ENCODE results near the gene REEP1. TPM values are rescaled to one million over a fixed set of nuclear protein-coding genes. Genes with fewer than 3 reads are reported as not detected.

REEP1 gene
- total and polyA plus RNA-seq, 9 of the 15 experiments (the other 6 are each of a cell fraction or from before 2014, with no cell fraction given) = 0.11 to 0.67 (median 0.13) TPM

DNA sequence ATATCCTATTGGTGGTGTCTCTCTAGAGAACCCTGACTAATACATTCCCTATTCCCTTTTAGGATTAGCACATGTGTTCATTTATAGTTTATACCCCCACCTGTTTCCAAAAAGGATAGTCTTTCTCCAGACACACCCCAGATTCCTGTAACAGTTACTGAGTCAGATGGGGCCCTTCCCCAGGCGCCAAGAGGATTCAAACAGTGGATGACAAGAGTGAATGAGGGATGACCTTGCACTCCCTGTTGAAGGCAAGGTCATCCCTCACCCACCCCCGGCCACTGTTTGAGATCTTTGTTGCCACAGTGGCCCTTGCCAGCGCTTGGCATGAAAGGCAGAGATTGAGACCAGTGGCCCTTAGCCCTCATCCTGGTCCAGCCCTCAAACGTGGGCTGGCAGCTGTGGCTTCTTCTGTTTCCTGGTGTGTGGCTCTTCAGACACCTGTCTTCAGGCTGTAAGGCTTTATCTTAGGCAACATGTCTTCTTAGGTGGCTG, 15.3 kb upstream of the REEP1 start:
- ChIA-PET CTCF (ENCODE audit: low intra/inter-chr PET ratio) (no interaction called here), POLR2A (no interaction called here)
- DNase-seq (ENCODE audit: extremely low read depth in 1 of 4, low spot score in 3 of 4) = no peak
- Histone ChIP-seq H3K9me1 (ENCODE audit: control insufficient read depth, insufficient read depth, low read length) (no peaks in the 10 kb centered on the region), H3K36me3 (ENCODE audit: control insufficient read depth, insufficient read depth, low read length) (no peaks in the 10 kb centered on the region), H3K4me3 (no peak overlapping the region), H4K20me1 (replicated peaks; ENCODE audit: control insufficient read depth, insufficient read depth, low read length) (no peaks in the 10 kb centered on the region), H3K9ac (ENCODE audit: insufficient read depth in 1 of 2, low read depth in 2 of 2, low read length in 2 of 2) (no peak overlapping the region), H3K4me1 (replicated peaks in 1 of 2; ENCODE audit: control insufficient read depth in 2 of 2, insufficient read depth in 2 of 2, low read length in 2 of 2) (no peaks in the 10 kb centered on the region), H3K27ac (ENCODE audit: extremely low read depth, low read depth, low read length) (no peak overlapping the region), H2AFZ (ENCODE audit: low read depth, low read length) (no peak overlapping the region), H3K79me2 (ENCODE audit: control insufficient read depth, insufficient read depth, low read length) (no peaks in the 10 kb centered on the region), H3K27me3 (ENCODE audit: control insufficient read depth in 2 of 2, insufficient read depth in 2 of 2, low read length in 2 of 2) (peaks cover under 1 to 7% of the 10 kb centered on the region in 2 experiments; a peak in 4 of 5 replicates), H3K4me2 (ENCODE audit: insufficient read depth, low read length) (no peak overlapping the region), H3K9me3 (replicated peaks; ENCODE audit: control insufficient read depth, insufficient read depth, low read depth, low read length) (no peaks in the 10 kb centered on the region)
- ATAC-seq = no peak
- 2% methylated on average over 4 of the region's 4 CpGs for WGBS (ENCODE audit: insufficient coverage, low coverage, missing lambda C conversion rate)
- BruUV-seq (replicated peaks) = no TSS peak
- TF ChIP-seq DIDO1 (tag; IDR thresholded peaks at IDR 0.05; ENCODE audit: low read depth) (no peak), ZNF282 (CRISPR knock-in tag; IDR thresholded peaks at IDR 0.05) (no peak), MYC (IDR thresholded peaks at IDR 0.05; ENCODE audit: low read depth, low read length) (no peak), MYC (CRISPR knock-in tag; IDR thresholded peaks at IDR 0.05; ENCODE audit: borderline replicate concordance, low read depth) (no peak), KHSRP (IDR thresholded peaks at IDR 0.05) (no peak)
- TF ChIP-seq, protein P1, sequence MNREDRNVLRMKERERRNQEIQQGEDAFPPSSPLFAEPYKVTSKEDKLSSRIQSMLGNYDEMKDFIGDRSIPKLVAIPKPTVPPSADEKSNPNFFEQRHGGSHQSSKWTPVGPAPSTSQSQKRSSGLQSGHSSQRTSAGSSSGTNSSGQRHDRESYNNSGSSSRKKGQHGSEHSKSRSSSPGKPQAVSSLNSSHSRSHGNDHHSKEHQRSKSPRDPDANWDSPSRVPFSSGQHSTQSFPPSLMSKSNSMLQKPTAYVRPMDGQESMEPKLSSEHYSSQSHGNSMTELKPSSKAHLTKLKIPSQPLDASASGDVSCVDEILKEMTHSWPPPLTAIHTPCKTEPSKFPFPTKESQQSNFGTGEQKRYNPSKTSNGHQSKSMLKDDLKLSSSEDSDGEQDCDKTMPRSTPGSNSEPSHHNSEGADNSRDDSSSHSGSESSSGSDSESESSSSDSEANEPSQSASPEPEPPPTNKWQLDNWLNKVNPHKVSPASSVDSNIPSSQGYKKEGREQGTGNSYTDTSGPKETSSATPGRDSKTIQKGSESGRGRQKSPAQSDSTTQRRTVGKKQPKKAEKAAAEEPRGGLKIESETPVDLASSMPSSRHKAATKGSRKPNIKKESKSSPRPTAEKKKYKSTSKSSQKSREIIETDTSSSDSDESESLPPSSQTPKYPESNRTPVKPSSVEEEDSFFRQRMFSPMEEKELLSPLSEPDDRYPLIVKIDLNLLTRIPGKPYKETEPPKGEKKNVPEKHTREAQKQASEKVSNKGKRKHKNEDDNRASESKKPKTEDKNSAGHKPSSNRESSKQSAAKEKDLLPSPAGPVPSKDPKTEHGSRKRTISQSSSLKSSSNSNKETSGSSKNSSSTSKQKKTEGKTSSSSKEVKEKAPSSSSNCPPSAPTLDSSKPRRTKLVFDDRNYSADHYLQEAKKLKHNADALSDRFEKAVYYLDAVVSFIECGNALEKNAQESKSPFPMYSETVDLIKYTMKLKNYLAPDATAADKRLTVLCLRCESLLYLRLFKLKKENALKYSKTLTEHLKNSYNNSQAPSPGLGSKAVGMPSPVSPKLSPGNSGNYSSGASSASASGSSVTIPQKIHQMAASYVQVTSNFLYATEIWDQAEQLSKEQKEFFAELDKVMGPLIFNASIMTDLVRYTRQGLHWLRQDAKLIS (CRISPR knock-in tag; IDR thresholded peaks at IDR 0.05) = no peak
- TF ChIP-seq, protein P2, sequence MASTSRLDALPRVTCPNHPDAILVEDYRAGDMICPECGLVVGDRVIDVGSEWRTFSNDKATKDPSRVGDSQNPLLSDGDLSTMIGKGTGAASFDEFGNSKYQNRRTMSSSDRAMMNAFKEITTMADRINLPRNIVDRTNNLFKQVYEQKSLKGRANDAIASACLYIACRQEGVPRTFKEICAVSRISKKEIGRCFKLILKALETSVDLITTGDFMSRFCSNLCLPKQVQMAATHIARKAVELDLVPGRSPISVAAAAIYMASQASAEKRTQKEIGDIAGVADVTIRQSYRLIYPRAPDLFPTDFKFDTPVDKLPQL (IDR thresholded peaks at IDR 0.05; ENCODE audit: extremely low read depth, insufficient read length) = no peak
- intact Hi-C loops (cut with micrococcal nuclease) (no loop called here), in situ Hi-C loops (cut with MboI) (no loop called here)
- no peak for FAIRE-seq
